DMS 273 (cell line): Measurements from ENCODE around the gene ARL14EPL.

Experiments used
- DNase-seq: peaks from one replicate; lab custom pipeline; 2025; ENCODE audit not compliant: unreplicated experiment; lab: John Stamatoyannopoulos, UW

The ARL14EPL gene

GRCh38 chr5:116032094-116032517, at the start of gene ARL14EPL:
ARL14EPL (plus strand) TSS chr5:116032472; CDS start chr5:116051466, 18,994 bp downstream.
- DNase-seq = peak; percentile 65

GRCh38 chr5:115983519-115983918, 48.8 kb upstream of the ARL14EPL start:
- peak; percentile 87 for DNase-seq

- DNase-seq = peak; percentile 23
Observed at GRCh38 chr5:115985802-115986757, 46.2 kb upstream of the ARL14EPL start.

GRCh38 chr5:115988002-115988401, 44.3 kb upstream of the ARL14EPL start:
- no peak for DNase-seq

GRCh38 chr5:115992848-115993350, 39.4 kb upstream of the ARL14EPL start:
- DNase-seq = no peak

- DNase-seq = no peak
Observed at GRCh38 chr5:115995351-115995750, 36.9 kb upstream of the ARL14EPL start.

GRCh38 chr5:116002116-116002906, 30.0 kb upstream of the ARL14EPL start:
- DNase-seq = no peak

- DNase-seq = no peak
Observed at GRCh38 chr5:116004248-116004647, 28.0 kb upstream of the ARL14EPL start.

GRCh38 chr5:116009806-116010205, 22.5 kb upstream of the ARL14EPL start:
- DNase-seq = no peak

- no peak for DNase-seq
Observed at GRCh38 chr5:116011046-116011445, 21.2 kb upstream of the ARL14EPL start.

GRCh38 chr5:116013207-116013785, 19.0 kb upstream of the ARL14EPL start:
- no peak for DNase-seq

GRCh38 chr5:116013936-116014335, 18.3 kb upstream of the ARL14EPL start:
- DNase-seq = no peak

GRCh38 chr5:116023619-116024018, 8.7 kb upstream of the ARL14EPL start:
- DNase-seq = no peak

- DNase-seq = no peak
Observed at GRCh38 chr5:116025866-116026265, 6.4 kb upstream of the ARL14EPL start.

- no peak for DNase-seq
Observed at GRCh38 chr5:116032991-116033390, 719 bp downstream of the ARL14EPL start.

GRCh38 chr5:116035123-116035522, 2.9 kb downstream of the ARL14EPL start:
- no peak for DNase-seq

- no peak for DNase-seq
Observed at GRCh38 chr5:116037236-116037822, 5.1 kb downstream of the ARL14EPL start.

GRCh38 chr5:116038817-116039216, 6.5 kb downstream of the ARL14EPL start:
- DNase-seq = no peak

- no peak for DNase-seq
Observed at GRCh38 chr5:116042375-116042774, 10.1 kb downstream of the ARL14EPL start.

GRCh38 chr5:116044073-116044472, 11.8 kb downstream of the ARL14EPL start:
- DNase-seq = no peak

- DNase-seq = peak; percentile 36
Observed at GRCh38 chr5:116045821-116046220, 13.5 kb downstream of the ARL14EPL start.
